GM19240 (cell line): ENCODE measurements around the gene TP53AIP1.

Experiments
- DNase-seq: peaks from one replicate; pipeline ENCODE4 v3.0.0; 2011; ENCODE audit warnings: low spot score; ENCODE audit not compliant: insufficient read length

Gene TP53AIP1

DNA sequence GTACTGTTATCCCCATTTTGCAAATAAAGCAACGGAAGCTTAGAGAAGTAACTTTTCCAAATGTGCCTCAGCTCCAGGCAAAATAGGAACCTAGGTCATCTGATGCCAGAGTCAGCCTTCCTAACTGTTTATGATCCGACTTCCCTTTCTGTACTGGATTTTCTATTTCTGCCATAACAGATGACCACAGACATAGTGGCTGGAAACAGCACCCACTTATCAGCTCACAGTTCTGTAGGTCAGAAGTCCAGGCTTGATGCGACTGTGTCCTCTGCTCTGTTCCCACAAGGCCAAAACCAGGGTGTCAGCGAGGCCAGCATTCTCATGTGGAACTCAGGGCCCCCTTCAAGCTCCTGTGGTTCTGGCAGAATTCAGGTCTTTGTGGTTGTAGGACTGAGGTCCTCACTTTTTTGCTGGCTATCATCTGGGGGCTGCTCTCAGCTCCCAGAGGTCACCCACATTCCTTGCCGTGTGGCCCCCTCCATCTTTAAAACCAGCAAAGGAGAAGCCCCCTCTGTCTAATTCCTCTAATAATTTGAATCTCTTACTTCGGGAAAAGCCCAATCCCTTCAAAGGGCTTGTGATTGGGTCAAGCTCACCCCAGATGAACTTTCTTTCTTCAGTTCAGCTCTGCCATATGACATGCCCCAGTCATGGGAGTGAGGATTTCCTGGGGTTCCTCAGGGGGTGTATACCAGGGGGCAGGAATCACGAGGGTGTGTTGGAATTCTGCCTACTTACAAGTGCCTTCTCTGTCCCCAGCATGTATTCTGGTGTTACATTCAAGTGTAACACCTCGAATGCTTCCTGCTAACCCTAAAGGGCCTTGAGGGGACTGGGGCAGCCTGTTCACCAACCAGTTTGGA is 36.3 kb downstream of the TP53AIP1 start:
- DNase-seq: no peak

DNA sequence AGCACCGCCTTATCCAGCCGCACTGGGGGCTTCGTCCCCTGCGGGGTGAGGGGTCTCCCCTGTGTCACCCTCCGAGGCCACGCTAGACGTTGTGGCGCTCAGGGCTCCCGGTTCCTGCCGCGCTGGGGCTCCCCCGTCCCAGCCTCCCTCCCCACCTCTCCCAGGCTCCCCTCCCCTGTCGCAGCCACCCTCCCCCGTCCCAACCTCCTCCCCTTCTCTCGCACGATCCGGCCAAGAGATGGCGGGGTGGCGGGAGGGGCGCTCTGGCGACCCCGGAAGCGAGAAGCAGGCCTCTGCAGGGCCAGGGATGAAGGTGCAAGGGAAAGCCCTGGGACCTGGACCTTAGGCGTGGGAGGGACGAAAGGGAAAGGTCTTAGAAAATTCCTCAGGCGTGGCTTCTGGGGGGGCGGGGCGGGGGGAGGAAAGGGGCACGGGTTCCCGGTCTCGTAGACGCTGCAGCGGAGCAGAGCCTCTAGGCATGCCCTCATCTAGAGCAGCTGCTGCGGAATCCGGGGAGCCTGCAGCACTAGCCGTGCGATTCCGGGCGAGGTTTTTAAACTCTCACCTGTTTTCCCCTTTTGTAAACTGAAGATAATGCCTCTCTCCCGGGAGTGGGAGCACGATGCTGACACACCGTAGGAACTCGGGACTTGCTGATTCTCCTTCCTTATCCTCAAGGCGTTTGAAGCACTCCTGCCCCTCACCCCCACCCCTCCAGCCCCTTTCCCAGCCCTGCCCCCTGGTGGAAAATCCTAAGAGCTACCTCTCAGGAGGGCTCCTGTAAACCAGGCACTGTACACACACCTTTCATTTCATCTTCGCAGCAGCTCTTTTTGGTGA is 37.1 kb downstream of the TP53AIP1 start:
- no peak for DNase-seq

DNA sequence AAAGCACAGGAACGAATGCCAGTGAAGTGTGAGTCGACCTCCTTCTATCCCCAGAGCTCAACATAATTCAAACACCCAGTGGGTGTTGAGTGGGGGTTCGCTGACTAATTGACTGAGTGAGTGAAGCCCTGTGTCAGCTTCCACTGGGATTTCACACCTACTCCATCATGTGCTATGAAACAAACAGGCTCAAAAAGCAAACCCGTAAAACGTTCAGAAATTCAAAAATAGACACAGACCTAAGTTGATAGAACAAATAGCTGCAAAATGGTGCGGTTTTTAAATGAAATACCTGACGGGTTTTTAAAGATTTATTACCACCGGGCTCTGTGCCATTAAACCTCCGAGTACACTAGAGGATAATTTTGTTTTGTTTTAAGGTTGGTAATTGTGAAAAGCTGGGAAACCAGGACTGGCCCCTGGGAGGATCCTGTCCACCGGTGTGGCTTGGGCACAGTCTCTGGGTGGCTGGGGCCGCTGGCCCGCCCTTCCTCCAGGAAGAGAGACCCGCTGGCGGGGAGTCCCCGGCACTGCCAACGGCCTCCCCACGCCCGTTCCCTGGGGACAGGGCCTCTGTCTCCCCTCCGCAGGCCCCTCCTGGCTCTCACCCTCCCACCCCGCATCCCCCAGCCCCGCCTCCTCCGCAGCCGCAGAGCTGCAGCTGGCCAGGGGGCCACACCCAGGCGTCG is 37.9 kb downstream of the TP53AIP1 start:
- DNase-seq: no peak

DNA sequence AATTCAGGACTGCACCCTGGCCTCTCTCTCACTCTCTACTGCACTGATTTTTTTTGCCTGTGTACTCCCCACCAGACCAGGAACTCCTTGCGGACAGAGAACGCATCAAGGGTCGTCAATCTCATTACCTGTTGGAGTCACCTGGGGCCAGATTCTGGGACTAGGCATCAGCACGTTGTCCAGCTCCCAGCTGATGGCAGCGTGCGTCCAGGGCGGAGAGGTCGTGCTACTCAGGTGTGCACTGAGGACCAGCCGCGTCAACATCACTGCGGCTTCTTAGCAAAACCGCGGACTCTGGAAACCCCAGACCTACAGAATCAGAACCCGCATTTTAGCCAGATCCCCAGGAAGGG is 38.4 kb downstream of the TP53AIP1 start:
- no peak for DNase-seq

- DNase-seq: no peak
These were observed 39.2 kb downstream of the TP53AIP1 start for GRCh38 chr11:128903248-128904061.

DNA sequence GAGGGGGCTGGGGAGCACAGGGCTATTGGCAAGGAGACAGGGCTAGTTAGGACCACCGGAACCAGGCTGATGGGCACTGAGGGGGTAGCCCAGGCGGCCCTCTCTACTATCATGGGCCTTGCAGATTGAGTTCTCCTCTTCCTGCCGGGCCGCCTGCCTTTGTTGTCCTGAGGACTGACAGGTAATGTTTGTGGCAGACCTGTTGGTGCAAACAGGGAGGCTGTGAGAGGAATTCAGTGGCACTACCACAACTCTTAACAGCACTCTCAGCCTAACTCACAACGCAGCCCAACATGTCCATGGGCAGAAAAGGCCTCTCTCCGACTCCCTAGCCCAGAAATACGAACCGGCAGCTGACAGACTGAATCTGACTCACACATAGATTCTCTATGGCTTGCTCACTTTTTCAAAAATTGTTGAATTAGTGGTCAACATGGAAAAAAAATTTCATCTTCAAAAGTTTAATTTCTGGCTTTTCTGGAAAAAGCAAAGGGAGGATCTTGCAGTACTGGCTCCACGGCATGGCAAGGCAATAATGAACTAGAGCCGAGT is 40.1 kb downstream of the TP53AIP1 start:
- DNase-seq: no peak

GRCh38 chr11:128901653-128902514 is 40.8 kb downstream of the TP53AIP1 start:
- DNase-seq: no peak

DNA sequence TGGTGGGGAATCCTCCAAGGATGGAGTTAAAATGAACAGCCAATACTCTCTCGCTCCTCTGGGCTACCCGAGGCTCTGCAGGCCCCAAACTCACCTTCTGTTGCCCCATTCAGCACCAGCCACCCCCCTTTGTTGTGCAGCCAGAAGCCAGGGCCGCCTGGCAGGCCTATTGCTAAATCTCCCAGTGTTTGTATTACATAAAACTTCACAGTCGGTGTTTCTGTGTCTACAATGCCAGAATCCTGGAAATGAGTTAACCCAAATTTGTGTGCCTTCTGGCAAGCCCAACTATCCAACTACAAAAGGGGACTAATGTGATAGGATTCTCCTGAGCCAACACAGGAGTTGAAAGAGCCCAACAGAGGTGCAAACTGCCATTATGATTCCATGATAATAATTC is 42.2 kb downstream of the TP53AIP1 start:
- DNase-seq: no peak

DNA sequence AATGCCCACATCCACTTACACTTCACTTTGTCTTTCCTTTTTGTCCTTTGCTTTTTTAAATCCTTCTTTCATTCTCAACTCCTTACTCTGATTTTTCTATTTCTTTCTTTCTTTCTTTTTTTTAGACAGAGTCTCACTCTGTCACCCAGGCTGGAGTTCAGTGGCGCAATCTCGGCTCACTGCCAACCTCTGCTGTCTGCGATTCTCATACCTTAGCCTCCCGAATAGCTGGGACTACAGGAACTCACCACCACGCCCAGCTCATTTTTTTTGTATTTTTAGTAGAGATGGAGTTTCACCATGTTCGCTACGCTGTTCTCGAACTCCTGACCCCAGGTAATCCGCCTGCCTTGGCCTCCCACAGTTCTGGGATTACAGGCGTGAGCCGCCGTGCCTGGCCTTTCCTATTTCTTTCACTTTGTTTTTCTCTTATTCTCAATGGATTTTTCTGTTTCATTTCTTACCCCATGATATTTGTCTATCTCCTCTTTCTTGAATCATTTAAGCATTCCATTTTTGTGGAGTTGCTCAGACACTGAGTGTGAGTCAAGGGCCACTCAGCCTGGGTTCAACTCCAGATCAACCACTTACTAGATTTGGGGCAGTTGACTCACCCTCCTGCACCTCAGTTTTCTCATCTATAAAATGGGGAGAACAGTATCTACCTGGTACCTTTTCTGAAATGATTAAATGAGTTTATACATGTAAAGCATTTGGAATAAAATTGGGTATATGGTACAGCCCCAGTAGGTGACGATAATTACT is 43.9 kb downstream of the TP53AIP1 start:
- DNase-seq: no peak

DNA sequence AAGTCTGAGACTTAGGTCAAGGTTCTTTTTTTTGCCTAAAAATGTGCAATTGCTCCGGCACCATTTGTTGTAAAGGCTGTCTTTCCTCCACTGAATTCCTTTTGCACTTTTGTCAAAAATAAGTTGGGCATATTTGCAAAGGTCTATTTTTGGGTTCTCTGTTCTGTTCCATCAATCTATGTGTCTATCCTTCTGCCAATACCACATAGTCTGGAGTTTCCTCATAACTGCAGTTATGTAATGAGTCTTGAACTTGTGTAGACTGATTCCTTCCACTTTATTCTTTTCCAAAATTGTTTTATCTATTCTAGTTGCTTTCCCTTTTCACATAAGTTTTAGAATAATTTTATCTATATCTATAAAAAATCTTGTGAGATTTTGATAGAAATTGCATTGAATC is 44.8 kb downstream of the TP53AIP1 start:
- no peak for DNase-seq

- DNase-seq: no peak
These were observed 46.3 kb downstream of the TP53AIP1 start for GRCh38 chr11:128896356-128896755.

DNA sequence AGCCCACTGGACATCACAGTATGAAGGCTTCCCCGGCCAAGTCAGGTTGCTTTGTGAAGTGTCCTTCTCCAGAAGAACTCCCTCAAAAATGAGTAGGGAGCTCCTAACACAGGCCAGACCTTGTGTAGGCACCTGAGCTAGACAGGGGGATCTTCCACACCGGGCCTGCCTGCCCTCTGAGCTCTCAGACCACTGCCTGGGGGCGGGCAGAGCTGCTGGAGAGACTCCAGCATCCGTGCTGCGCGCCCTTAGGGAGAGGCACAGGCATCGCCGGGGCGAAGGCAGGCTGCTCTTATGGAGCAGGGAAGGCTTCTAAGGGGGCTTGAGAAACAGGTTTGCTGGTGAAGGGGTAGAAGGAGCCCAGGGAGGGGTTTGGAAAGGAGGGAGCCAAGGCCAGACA is 47.1 kb downstream of the TP53AIP1 start:
- DNase-seq: no peak

- DNase-seq: no peak
These were observed 48.0 kb downstream of the TP53AIP1 start for GRCh38 chr11:128894685-128895084.

- no peak for DNase-seq
These were observed 48.4 kb downstream of the TP53AIP1 start for GRCh38 chr11:128894286-128894681.

DNA sequence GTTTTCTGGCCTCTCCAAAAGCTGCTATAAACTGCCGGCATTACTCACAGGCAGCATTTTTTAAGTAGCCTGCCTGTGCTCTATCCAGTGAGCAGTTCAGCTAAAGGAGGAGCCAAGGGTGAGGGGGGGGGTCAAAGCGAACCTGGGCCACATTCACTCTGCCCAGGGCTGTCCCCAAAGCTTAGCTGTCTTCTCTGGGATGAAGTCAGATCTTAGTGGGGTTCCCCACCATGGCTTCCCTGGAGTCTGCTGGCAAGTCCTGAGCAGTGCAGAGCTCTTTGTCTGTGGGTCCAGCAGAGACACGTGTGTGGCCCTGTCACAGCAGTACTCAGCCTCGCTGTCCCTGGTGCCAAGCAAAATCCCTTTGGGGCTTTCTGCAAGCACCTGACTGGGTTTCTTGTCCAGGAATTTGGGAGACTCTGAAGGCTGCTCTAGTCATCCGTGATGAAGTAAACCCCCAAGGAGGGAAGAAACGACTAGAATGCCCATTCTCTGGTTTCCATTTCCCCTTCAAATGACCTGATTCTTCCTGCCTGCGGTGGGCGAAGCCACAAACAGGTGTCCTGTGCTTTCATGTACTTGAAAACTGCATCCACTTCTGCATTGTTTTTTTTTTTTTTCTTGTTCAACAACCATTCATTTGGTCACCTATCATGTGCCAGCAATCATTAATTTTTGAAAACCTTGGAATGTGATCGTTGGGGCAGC is 48.9 kb downstream of the TP53AIP1 start:
- DNase-seq: no peak

- DNase-seq: no peak
These were observed 49.7 kb downstream of the TP53AIP1 start for GRCh38 chr11:128892866-128893565.

DNA sequence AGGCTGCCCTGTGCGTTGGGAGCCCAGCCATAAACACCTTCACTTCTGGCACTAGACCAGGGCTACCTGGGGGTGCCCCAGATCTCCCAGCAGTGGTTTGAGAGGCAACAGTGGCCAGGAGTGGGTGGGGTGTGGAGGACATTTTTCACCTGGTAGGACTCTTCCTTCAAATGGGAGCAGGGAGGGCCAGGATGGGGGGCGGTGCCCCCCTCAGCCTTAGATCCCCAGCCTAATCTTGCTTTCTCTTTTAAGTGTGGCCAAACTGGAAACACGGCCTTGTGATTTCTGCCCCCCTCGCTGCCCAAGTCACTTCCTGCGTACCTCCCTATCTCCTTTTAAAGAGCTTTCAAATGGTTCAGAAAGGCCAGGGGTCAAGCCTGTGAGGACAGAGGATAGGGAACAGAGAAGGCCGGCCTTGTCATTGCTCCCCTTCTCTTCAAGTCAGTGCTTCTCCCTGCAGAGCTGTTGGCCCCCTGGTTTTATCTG is 50.7 kb downstream of the TP53AIP1 start:
- no peak for DNase-seq
